Gastroesophageal sphincter (tissue), 4 donors: Measurements from ENCODE around the gene TMEM170A. TPM values are rescaled to one million over a fixed set of nuclear protein-coding genes. Genes with fewer than 3 reads are reported as not detected.
A peak's percentile ranks its signal among the peaks of the same experiment; 100 is the strongest.

Experiments used
- ATAC-seq: fragments of 150-250 bp; one replicate; pipeline ENCODE4 v1.9.1; 2016; ENCODE audit warnings: mild to moderate bottlenecking, moderate library complexity
- H3K27ac ChIP-seq, 4 donors: fragments of 200-600 bp; sonication (generic) in 3 of 4; 1 replicate in 3 of 4; 2 replicates in 1 of 4; pipeline ENCODE4 v1.5.1; 2016 to 2019
- H3K27me3 ChIP-seq: fragments of 200-600 bp; sonication (generic); one replicate; pipeline ENCODE4 v1.5.1; 2019
- H3K36me3 ChIP-seq, 2 donors: fragments of 200-600 bp; sonication (generic); one replicate each; pipeline ENCODE4 v1.5.1; 2019; ENCODE audit warnings: control low read depth in 1 of 2
- H3K4me1 ChIP-seq, 3 donors: fragments of 200-600 bp; sonication (generic); 1 replicate in 2 of 3; 2 replicates in 1 of 3; pipeline ENCODE4 v1.5.1; 2016 to 2019; ENCODE audit warnings: control low read depth in 2 of 3
- H3K4me3 ChIP-seq, 2 donors: fragments of 200-600 bp; sonication (generic); one replicate each; pipeline ENCODE4 v1.5.1; 2019; ENCODE audit warnings: mild to moderate bottlenecking in 1 of 2, moderate library complexity in 1 of 2
- H3K9me3 ChIP-seq, 3 donors: fragments of 200-600 bp; sonication (generic); one replicate each; pipeline ENCODE4 v1.5.1; 2017 to 2019; ENCODE audit warnings: control low read depth in 2 of 3
- CTCF ChIP-seq, 4 experiments: fragments of 200-600 bp in 2 of 4; fragments of 450-650 bp in 2 of 4; sonication (generic) in 1 of 4; IDR thresholded peaks; one replicate each; pipeline ENCODE4 v1.5.1; 2017 to 2019; ENCODE audit warnings: antibody characterized with exemption in 4 of 4, mild to moderate bottlenecking in 2 of 4, moderate library complexity in 2 of 4
- EP300 ChIP-seq: sonication (generic); formaldehyde crosslinking; IDR thresholded peaks from one replicate; pipeline ENCODE4 v1.6.1; 2017; ENCODE audit warnings: antibody characterized with exemption, mild to moderate bottlenecking
- POLR2A ChIP-seq, 2 donors: fragments of 450-650 bp; IDR thresholded peaks; one replicate each; pipeline ENCODE4 v1.6.1; 2017; ENCODE audit warnings: antibody characterized with exemption in 2 of 2, mild to moderate bottlenecking in 2 of 2, moderate library complexity in 1 of 2
- POLR2AphosphoS5 ChIP-seq: sonication (generic); formaldehyde crosslinking; IDR thresholded peaks from one replicate; pipeline ENCODE4 v1.6.1; 2017; ENCODE audit warnings: antibody characterized with exemption
- WGBS, 2 donors: methylation state at CpG; one replicate each; pipeline ENCODE4 v1.1.5; 2018; ENCODE audit warnings: low coverage in 1 of 2; 5-methylcytosine and 5-hydroxymethylcytosine counted together
- total RNA-seq, 4 donors: library from RNA; depleted of rRNA; stranded (reverse); fragments of >200 nt; gene quantifications; one replicate each; pipeline ENCODE4 v1.1.0, GENCODE V29; 2016

Gene TMEM170A
- total RNA-seq, 4 donors from 2014 or later: 9.8 to 21.8 (median 13.8) TPM

- Histone ChIP-seq H3K4me3 (no peak overlapping the region), H3K27me3 (no peaks in the 10 kb centered on the region), H3K27ac (no peak overlapping the region), H3K9me3 (no peaks in the 10 kb centered on the region), H3K4me1 (no peaks in the 10 kb centered on the region), H3K36me3 (peaks cover 0 to 36% of the 10 kb centered on the region in 2 donors)
- ATAC-seq: no peak
- TF ChIP-seq POLR2A (IDR thresholded peaks at IDR 0.05) (no peak), POLR2AphosphoS5 (no peak), CTCF (IDR thresholded peaks at IDR 0.05) (no peak), EP300 (no peak)
Observed at GRCh38 chr16:75446416-75446815, 18.1 kb downstream of the TMEM170A start.

- no peak overlapping the region for H3K4me3 ChIP-seq
- H3K27me3 ChIP-seq: no peaks in the 10 kb centered on the region
- no peaks in the 10 kb centered on the region for H3K4me1 ChIP-seq
- no peak overlapping the region for H3K27ac ChIP-seq
- ATAC-seq: no peak
- peaks cover 0 to 25% of the 10 kb centered on the region in 2 donors for H3K36me3 ChIP-seq
- WGBS, 2 donors: 51 to 87% methylated on average over 3 to 4 of the region's 5 CpGs
- TF ChIP-seq EP300: no peak
- TF ChIP-seq CTCF (IDR thresholded peaks at IDR 0.05): no peak
- TF ChIP-seq POLR2A (IDR thresholded peaks at IDR 0.05): no peak
- no peak for TF ChIP-seq POLR2AphosphoS5
- H3K9me3 ChIP-seq: no peaks in the 10 kb centered on the region
Observed at GRCh38 chr16:75445298-75445697, 19.2 kb downstream of the TMEM170A start.

GRCh38 chr16:75443298-75443697, 21.2 kb downstream of the TMEM170A start:
- Histone ChIP-seq H3K27me3 (no peaks in the 10 kb centered on the region), H3K36me3 (peaks cover 0 to 13% of the 10 kb centered on the region in 2 donors), H3K27ac (no peak overlapping the region), H3K4me3 (no peak overlapping the region), H3K9me3 (no peaks in the 10 kb centered on the region), H3K4me1 (no peaks in the 10 kb centered on the region)
- WGBS, 2 donors: 61 to 70% methylated on average over 3 of the region's 3 CpGs
- ATAC-seq: no peak
- TF ChIP-seq EP300 (no peak), POLR2A (IDR thresholded peaks at IDR 0.05) (no peak), CTCF (IDR thresholded peaks at IDR 0.05) (no peak), POLR2AphosphoS5 (no peak)

- Histone ChIP-seq H3K27ac (peak overlapping the region; percentile 93 to 100 (median 98)), H3K4me3 (peak overlapping the region; percentile 69), H3K4me1 (peaks cover 0 to 41% (median 10%) of the 10 kb centered on the region in 3 donors), H3K27me3 (no peaks in the 10 kb centered on the region), H3K9me3 (no peaks in the 10 kb centered on the region), H3K36me3 (no peaks in the 10 kb centered on the region)
- TF ChIP-seq POLR2A (IDR thresholded peaks at IDR 0.05) (peak in 1 of 2 donors; percentile 8), CTCF (IDR thresholded peaks at IDR 0.05) (no peak), EP300 (no peak), POLR2AphosphoS5 (peak; percentile 75)
- WGBS, 2 donors: 3 to 16% methylated on average over 20 to 23 of the region's 32 CpGs
- peak; percentile 80 for ATAC-seq
Observed at GRCh38 chr16:75433732-75434413, 30.6 kb downstream of the TMEM170A start.
